Neural cell (in vitro differentiated cells): ENCODE results near the gene MOGAT1. TPM values are rescaled to one million over a fixed set of nuclear protein-coding genes. Genes with fewer than 3 reads are reported as not detected.
A peak's percentile ranks its signal among the peaks of the same experiment; 100 is the strongest.

ENCODE experiments used
- H2AFZ ChIP-seq: fragments of 200-600, 300-800 bp; sonication (generic), shearing (Covaris generic); 2 replicates; pipeline ENCODE4 v1.6.0; 2014; ENCODE audit warnings: low read depth, mild to moderate bottlenecking, antibody characterized with exemption, low read length, moderate library complexity
- H3F3A ChIP-seq: fragments of 200-600 bp; shearing (Covaris generic); 2 replicates; pipeline ENCODE4 v1.6.1; 2016; ENCODE audit warnings: mild to moderate bottlenecking, moderate library complexity, mixed read lengths, antibody characterized with exemption, low read length; ENCODE audit not compliant: insufficient read depth, poor library complexity, severe bottlenecking
- H3K27ac ChIP-seq: fragments of 200-600, 300-800 bp; sonication (generic), shearing (Covaris generic); 2 replicates; pipeline ENCODE4 v1.5.1; 2014; ENCODE audit warnings: mild to moderate bottlenecking, low read length, moderate library complexity
- H3K27me3 ChIP-seq: fragments of 300-800, 200-600 bp; sonication (generic), shearing (Covaris generic); 2 replicates; pipeline ENCODE4 v1.6.0; 2014; ENCODE audit warnings: mild to moderate bottlenecking, low read depth, low read length, moderate library complexity; ENCODE audit not compliant: insufficient read depth
- H3K36me3 ChIP-seq: fragments of 300-800, 200-600 bp; sonication (generic), shearing (Covaris generic); 2 replicates; pipeline ENCODE4 v1.5.1; 2014; ENCODE audit warnings: mild to moderate bottlenecking, antibody characterized with exemption, low read length, moderate library complexity; ENCODE audit not compliant: insufficient read depth
- H3K4me2 ChIP-seq: fragments of 300-800, 200-600 bp; sonication (generic), shearing (Covaris generic); 2 replicates; pipeline ENCODE4 v1.6.0; 2014; ENCODE audit warnings: mild to moderate bottlenecking, low read length
- H3K4me3 ChIP-seq: fragments of 300-800, 200-600 bp; sonication (generic), shearing (Covaris generic); 2 replicates; pipeline ENCODE4 v1.5.1; 2014; ENCODE audit warnings: mild to moderate bottlenecking, low read length, moderate library complexity
- H3K79me2 ChIP-seq: fragments of 200-600 bp; shearing (Covaris generic); replicated peaks from 2 replicates; pipeline ENCODE4 v1.6.0; 2014; ENCODE audit warnings: mild to moderate bottlenecking, low read length, moderate library complexity; ENCODE audit not compliant: insufficient read depth
- H3K9ac ChIP-seq: fragments of 300-800, 200-600 bp; sonication (generic), shearing (Covaris generic); 2 replicates; pipeline ENCODE4 v1.6.1; 2016; ENCODE audit warnings: mild to moderate bottlenecking, low read length, mixed read lengths
- H3K9me2 ChIP-seq: fragments of 200-600 bp; shearing (Covaris generic); 2 replicates; pipeline ENCODE4 v1.6.1; 2016; ENCODE audit warnings: mild to moderate bottlenecking, low read length, mixed read lengths; ENCODE audit not compliant: insufficient read depth
- H3K9me3 ChIP-seq: fragments of 200-600, 300-800 bp; sonication (generic), shearing (Covaris generic); 2 replicates; pipeline ENCODE4 v1.6.1; 2016; ENCODE audit warnings: mild to moderate bottlenecking, mixed run types, low read length, moderate library complexity, mixed read lengths
- H4K20me1 ChIP-seq: fragments of 200-600 bp; shearing (Covaris generic); 2 replicates; pipeline ENCODE4 v1.6.1; 2016; ENCODE audit warnings: mild to moderate bottlenecking, mixed run types; ENCODE audit not compliant: insufficient read depth
- EP300 ChIP-seq: fragments of 450-650 bp; conservative IDR thresholded peaks from 2 replicates; pipeline ENCODE4 v1.6.1; 2014; ENCODE audit warnings: antibody characterized with exemption, mild to moderate bottlenecking, moderate library complexity; ENCODE audit not compliant: poor library complexity, severe bottlenecking
- EZH2 ChIP-seq: fragments of 200-600, 300-800 bp; shearing (Covaris generic), sonication (generic); IDR thresholded peaks from 2 replicates; pipeline ENCODE4 v1.6.1; 2014; ENCODE audit warnings: antibody characterized with exemption, low read length, borderline replicate concordance, mild to moderate bottlenecking; ENCODE audit not compliant: insufficient read depth, poor library complexity, severe bottlenecking
- MXI1 ChIP-seq: fragments of 450-650 bp; conservative IDR thresholded peaks from 2 replicates; pipeline ENCODE4 v1.6.1; 2014; ENCODE audit warnings: antibody characterized with exemption, mild to moderate bottlenecking; ENCODE audit not compliant: poor library complexity, severe bottlenecking
- POLR2AphosphoS5 ChIP-seq: IDR thresholded peaks from 2 replicates; pipeline ENCODE4 v1.6.1; 2012
- RAD21 ChIP-seq: fragments of 450-650 bp; conservative IDR thresholded peaks from 2 replicates; pipeline ENCODE4 v1.6.1; 2014; ENCODE audit warnings: antibody characterized with exemption, mild to moderate bottlenecking, moderate library complexity
- SMC3 ChIP-seq: fragments of 450-650 bp; conservative IDR thresholded peaks from 2 replicates; pipeline ENCODE4 v1.6.1; 2014; ENCODE audit warnings: antibody characterized with exemption, mild to moderate bottlenecking, moderate library complexity; ENCODE audit not compliant: poor library complexity
- TAF1 ChIP-seq: IDR thresholded peaks from 2 replicates; pipeline ENCODE4 v1.6.1; 2012; ENCODE audit warnings: low read depth
- polyA plus RNA-seq: library from polyadenylated mRNA; depleted of rRNA; stranded (reverse); fragments of >200 nt; gene quantifications from 2 replicates; pipeline ENCODE4 v1.2.3, GENCODE V29; 2014
- TF ChIP-seq, protein P1 (sequence below): IDR thresholded peaks from 2 replicates; pipeline ENCODE4 v1.6.1; 2012; ENCODE audit warnings: borderline replicate concordance
- TF ChIP-seq, protein P2 (sequence below): fragments of 450-650 bp; IDR thresholded peaks from 2 replicates; pipeline ENCODE4 v1.5.1; 2014; ENCODE audit warnings: antibody characterized with exemption, mild to moderate bottlenecking, moderate library complexity; ENCODE audit not compliant: poor library complexity, severe bottlenecking

MOGAT1 gene
- polyA plus RNA-seq, 1 donor from 2014 or later: not detected

DNA sequence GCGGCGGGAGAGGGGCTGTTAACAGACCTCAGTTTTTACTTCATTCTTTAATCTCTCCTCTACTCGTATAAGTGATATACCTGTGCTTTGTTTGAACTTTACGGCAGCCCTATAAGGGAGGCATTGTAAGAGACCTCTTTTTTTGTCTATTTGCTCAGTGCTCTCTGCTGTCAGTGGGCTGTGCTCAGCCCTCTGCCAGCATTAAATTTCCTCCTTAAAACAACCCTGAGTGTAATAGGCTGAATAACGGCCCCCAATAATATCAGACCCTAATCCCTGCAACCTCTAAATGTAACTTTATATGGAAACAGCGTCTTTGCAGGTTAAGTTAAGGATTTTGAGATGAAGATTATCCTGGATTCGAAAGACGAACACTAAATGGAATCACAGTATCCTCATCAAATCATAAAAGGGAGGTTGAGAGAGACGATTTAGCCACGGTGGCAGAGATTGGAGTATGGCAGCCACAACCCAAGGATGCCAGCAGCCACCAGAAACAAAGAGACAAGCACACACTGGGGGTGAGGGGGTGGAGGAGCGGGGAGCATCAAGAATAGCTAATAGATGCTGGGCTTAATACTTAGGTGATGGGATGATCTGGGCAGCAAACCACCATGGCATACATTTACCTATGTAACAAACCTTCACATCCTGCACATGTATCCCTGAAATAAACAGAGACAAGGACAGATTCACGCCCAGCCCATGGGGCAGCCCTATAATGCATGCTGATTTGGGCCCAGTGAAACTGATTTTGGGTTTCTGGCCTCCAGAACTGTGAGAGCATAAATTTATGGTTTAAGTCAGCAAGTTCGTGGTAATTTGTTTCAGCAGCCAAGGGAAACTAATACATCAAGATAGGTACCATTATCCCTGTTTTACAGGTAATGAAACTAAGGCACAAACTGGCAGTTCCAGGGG lies 14.7 kb upstream of the MOGAT1 start:
- Histone ChIP-seq H3K79me2 (peaks cover 22% of the 10 kb centered on the region), H4K20me1 (no peaks in the 10 kb centered on the region), H3K27me3 (no peaks in the 10 kb centered on the region), H3K4me2 (peak overlapping the region; percentile 54), H3K9ac (peak overlapping the region; percentile 88), H3K4me3 (peak overlapping the region; percentile 80), H2AFZ (peak overlapping the region; percentile 82), H3K9me3 (no peaks in the 10 kb centered on the region), H3F3A (no peaks in the 10 kb centered on the region), H3K9me2 (no peaks in the 10 kb centered on the region), H3K36me3 (no peaks in the 10 kb centered on the region), H3K27ac (peak overlapping the region; percentile 81)
- TF ChIP-seq, protein P1, sequence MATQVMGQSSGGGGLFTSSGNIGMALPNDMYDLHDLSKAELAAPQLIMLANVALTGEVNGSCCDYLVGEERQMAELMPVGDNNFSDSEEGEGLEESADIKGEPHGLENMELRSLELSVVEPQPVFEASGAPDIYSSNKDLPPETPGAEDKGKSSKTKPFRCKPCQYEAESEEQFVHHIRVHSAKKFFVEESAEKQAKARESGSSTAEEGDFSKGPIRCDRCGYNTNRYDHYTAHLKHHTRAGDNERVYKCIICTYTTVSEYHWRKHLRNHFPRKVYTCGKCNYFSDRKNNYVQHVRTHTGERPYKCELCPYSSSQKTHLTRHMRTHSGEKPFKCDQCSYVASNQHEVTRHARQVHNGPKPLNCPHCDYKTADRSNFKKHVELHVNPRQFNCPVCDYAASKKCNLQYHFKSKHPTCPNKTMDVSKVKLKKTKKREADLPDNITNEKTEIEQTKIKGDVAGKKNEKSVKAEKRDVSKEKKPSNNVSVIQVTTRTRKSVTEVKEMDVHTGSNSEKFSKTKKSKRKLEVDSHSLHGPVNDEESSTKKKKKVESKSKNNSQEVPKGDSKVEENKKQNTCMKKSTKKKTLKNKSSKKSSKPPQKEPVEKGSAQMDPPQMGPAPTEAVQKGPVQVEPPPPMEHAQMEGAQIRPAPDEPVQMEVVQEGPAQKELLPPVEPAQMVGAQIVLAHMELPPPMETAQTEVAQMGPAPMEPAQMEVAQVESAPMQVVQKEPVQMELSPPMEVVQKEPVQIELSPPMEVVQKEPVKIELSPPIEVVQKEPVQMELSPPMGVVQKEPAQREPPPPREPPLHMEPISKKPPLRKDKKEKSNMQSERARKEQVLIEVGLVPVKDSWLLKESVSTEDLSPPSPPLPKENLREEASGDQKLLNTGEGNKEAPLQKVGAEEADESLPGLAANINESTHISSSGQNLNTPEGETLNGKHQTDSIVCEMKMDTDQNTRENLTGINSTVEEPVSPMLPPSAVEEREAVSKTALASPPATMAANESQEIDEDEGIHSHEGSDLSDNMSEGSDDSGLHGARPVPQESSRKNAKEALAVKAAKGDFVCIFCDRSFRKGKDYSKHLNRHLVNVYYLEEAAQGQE: peak; percentile 68
- no peak for TF ChIP-seq RAD21

- Histone ChIP-seq H3F3A (no peaks in the 10 kb centered on the region), H3K9me2 (no peaks in the 10 kb centered on the region), H3K4me3 (no peak overlapping the region), H3K27ac (no peak overlapping the region), H3K27me3 (no peaks in the 10 kb centered on the region), H3K36me3 (no peaks in the 10 kb centered on the region), H3K4me2 (no peak overlapping the region), H3K79me2 (no peaks in the 10 kb centered on the region), H4K20me1 (no peaks in the 10 kb centered on the region), H3K9ac (no peak overlapping the region), H3K9me3 (no peaks in the 10 kb centered on the region), H2AFZ (no peak overlapping the region)
- no peak for TF ChIP-seq RAD21
- no peak for TF ChIP-seq TAF1
- no peak for TF ChIP-seq POLR2AphosphoS5
- no peak for TF ChIP-seq MXI1
- TF ChIP-seq, protein P2, sequence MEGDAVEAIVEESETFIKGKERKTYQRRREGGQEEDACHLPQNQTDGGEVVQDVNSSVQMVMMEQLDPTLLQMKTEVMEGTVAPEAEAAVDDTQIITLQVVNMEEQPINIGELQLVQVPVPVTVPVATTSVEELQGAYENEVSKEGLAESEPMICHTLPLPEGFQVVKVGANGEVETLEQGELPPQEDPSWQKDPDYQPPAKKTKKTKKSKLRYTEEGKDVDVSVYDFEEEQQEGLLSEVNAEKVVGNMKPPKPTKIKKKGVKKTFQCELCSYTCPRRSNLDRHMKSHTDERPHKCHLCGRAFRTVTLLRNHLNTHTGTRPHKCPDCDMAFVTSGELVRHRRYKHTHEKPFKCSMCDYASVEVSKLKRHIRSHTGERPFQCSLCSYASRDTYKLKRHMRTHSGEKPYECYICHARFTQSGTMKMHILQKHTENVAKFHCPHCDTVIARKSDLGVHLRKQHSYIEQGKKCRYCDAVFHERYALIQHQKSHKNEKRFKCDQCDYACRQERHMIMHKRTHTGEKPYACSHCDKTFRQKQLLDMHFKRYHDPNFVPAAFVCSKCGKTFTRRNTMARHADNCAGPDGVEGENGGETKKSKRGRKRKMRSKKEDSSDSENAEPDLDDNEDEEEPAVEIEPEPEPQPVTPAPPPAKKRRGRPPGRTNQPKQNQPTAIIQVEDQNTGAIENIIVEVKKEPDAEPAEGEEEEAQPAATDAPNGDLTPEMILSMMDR: no peak
- no peak for TF ChIP-seq EZH2
- TF ChIP-seq, protein P1: no peak
- TF ChIP-seq SMC3: no peak
- no peak for TF ChIP-seq EP300
Observed at GRCh38 chr2:222663479-222663878, 8.0 kb upstream of the MOGAT1 start.
